Heart left ventricle (tissue), 13 donors: Measurements from ENCODE around the gene SPOCK2.

ENCODE experiments used
- POLR2A ChIP-seq, 2 donors: fragments of 450-650 bp; IDR thresholded peaks; one replicate each; pipeline ENCODE4 v1.6.1; 2017; ENCODE audit warnings: antibody characterized with exemption in 2 of 2, mild to moderate bottlenecking in 2 of 2, moderate library complexity in 2 of 2
- TF ChIP-seq, protein P1 (sequence below), 12 donors: fragments of 200-600 bp; sonication (generic) in 4 of 12; IDR thresholded peaks; one replicate each; pipeline versions ENCODE4 v1.5.0 to v1.8.0; 2018 to 2022; ENCODE audit warnings: antibody characterized with exemption in 12 of 12, mild to moderate bottlenecking in 5 of 12
- donor health status: ischemic (EF 13 %, LVEDD 7.1; RV severe dilation, severe dysfunction).
- donor health status: DM: no; HTN: yes; CAD: no.
- donor health status: DM: no; HTN: no; CAD: no.
- donor health status: ischemic (EF 25% LVEDD 6.9; RV normal size, moderate dysfunction).
- donor health status: ischemic (EF 25% LVEDD 5.7; RV mildly dilated, moderate dysfunction).
- donor health status: ischemic (EF 35%, LVEDD 5.7; RV mildly dilated, moderate dysfunction).
- donor health status: nonischemic (EF 11% LVEDD 7.7; RV severe dilation, severe dysfunction).
- donor health status: DM: yes; HTN: yes; CAD: no.
- donor health status: PGD.
- donor health status: ischemic (EF 29% LVEDD 5.4; RV normal size, mild dysfunction).
- donor health status: nonischemic (EF 23%, LVEDD 6.1; RV moderate dilation, normal function).

DNA sequence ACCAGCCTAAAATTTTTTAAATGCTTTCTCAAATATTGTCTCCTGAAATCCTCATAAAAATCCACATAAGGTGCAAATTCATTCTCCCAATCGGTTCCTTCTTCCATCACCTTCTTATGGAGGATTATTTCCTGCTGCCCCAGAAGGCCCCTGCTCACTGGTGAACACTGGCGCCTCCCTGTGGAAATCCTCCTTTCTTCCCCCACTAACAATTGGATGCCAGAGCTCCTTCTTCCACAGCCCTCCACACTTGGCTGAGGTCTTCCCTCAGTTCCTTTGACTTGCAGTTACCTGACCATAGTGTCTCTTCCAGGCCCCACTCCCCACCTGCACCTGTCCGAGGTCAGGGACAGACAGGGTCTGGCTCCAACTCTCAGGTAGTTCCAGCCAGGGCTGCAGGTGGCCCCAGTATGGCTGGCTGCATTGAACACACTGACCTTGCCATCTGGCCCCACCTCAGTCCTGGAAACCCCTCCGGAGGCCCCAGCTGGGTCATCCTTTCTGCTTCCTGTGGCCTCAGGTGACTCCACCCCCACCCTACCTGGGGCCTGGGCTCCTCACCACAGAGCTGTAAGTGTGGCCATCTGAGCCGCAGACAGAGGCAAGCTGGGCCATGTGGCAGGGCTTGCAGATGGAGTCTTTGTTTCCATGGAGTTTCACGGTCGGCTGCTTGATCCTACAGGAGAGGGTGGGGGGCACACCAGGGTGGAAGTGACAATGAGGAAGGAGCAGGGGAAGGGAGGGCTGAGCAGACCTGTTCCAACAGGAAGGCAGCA lies 18.4 kb downstream of the SPOCK2 start:
- no peak for TF ChIP-seq POLR2A (IDR thresholded peaks at IDR 0.05)
- TF ChIP-seq, protein P1, sequence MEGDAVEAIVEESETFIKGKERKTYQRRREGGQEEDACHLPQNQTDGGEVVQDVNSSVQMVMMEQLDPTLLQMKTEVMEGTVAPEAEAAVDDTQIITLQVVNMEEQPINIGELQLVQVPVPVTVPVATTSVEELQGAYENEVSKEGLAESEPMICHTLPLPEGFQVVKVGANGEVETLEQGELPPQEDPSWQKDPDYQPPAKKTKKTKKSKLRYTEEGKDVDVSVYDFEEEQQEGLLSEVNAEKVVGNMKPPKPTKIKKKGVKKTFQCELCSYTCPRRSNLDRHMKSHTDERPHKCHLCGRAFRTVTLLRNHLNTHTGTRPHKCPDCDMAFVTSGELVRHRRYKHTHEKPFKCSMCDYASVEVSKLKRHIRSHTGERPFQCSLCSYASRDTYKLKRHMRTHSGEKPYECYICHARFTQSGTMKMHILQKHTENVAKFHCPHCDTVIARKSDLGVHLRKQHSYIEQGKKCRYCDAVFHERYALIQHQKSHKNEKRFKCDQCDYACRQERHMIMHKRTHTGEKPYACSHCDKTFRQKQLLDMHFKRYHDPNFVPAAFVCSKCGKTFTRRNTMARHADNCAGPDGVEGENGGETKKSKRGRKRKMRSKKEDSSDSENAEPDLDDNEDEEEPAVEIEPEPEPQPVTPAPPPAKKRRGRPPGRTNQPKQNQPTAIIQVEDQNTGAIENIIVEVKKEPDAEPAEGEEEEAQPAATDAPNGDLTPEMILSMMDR (IDR thresholded peaks at IDR 0.05), result no peak
